IPS-18a (cell line): ENCODE results near the gene TANGO2.

Experiments used
- H3K27ac ChIP-seq: one replicate; pipeline ENCODE4 v1.5.1; 2013; ENCODE audit warnings: low read length
- H3K27me3 ChIP-seq: one replicate; pipeline ENCODE4 v1.6.1; 2013; ENCODE audit warnings: mild to moderate bottlenecking, low read length; ENCODE audit not compliant: control insufficient read depth, insufficient read depth
- H3K36me3 ChIP-seq: one replicate; pipeline ENCODE4 v1.6.1; 2013; ENCODE audit warnings: low read depth, low read length; ENCODE audit not compliant: control insufficient read depth
- H3K4me1 ChIP-seq: one replicate; pipeline ENCODE4 v1.6.1; 2013; ENCODE audit warnings: low read depth, low read length; ENCODE audit not compliant: control insufficient read depth
- H3K4me3 ChIP-seq: one replicate; pipeline ENCODE4 v1.5.1; 2013; ENCODE audit warnings: low read length
- H3K9ac ChIP-seq: one replicate; pipeline ENCODE4 v1.6.1; 2013; ENCODE audit warnings: mild to moderate bottlenecking, low read length, moderate library complexity
- H3K9me3 ChIP-seq: one replicate; pipeline ENCODE4 v1.6.1; 2013; ENCODE audit warnings: low read depth, low read length; ENCODE audit not compliant: control insufficient read depth

TANGO2 gene

DNA sequence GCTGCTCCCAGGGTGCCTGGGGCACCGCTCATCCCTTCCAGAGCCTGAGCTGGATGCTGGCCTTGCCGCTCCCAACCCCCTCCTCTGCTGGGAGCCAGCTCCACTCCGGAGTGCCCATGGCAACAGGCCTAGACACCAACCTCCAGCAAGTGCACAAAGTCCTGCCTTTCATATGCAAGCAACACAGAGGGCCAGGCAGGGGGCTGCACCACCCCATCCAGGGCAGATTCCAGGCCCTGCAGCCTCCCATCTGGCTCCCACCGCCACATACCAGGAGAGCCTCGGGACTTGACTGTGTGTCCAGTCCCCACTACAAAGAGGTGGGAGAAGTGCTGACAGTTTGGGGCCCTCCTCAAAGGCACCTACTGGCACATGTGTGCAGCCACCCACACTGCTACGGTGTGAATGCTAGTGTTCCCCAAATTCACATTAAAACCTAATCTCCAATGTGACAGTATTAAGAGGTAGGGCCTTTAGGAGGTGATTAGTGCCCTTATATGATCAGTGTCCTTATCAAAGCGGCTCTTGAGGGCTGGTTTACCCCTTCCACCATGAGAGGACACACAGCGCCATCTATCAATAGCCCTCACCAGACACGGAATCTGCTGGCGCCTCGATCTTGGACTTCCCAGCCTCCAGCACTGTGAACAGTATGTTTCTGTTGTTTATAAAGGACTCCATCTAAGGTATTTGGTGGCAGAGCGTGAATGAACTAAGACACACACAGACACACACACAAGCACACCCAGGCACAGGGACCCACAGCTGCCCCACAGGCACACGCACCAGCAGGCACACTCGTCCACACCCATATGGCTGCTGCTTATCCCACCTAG is 20.4 kb upstream of the TANGO2 start:
- Histone ChIP-seq H3K36me3 (no peaks in the 10 kb centered on the region), H3K4me1 (peaks cover 24% of the 10 kb centered on the region), H3K9me3 (peaks cover 5% of the 10 kb centered on the region), H3K4me3 (no peak overlapping the region), H3K27me3 (no peaks in the 10 kb centered on the region), H3K27ac (no peak overlapping the region), H3K9ac (no peak overlapping the region)

DNA sequence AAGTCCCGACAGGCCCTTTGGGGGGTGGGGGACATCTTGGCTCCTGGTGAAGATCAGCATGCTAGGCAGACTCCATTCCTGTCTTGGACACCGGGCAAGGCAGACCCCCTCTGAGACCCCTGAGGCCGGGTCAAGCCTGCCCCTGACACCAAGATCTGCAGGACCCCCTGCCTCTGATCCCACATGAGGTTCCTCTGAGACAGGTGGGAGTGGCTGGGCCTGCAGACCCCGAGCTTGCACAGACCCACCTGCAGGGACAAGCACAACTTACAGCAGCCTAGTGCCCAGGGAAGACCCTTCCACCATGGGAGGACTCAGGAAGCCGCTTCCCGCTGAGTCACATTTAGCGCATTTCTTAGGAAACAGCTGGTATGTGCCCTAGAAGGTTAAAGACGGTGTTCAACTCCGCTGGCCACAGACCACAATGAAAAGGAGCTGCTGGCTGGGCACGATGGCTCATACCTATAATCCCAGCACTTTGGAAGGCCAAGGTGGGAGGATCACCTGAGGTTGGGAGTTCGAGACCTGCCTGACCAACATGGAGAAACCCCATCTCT is 19.8 kb upstream of the TANGO2 start:
- Histone ChIP-seq H3K9ac (no peak overlapping the region), H3K27me3 (no peaks in the 10 kb centered on the region), H3K36me3 (no peaks in the 10 kb centered on the region), H3K27ac (no peak overlapping the region), H3K4me1 (peaks cover 24% of the 10 kb centered on the region), H3K4me3 (no peak overlapping the region), H3K9me3 (peaks cover 5% of the 10 kb centered on the region)

DNA sequence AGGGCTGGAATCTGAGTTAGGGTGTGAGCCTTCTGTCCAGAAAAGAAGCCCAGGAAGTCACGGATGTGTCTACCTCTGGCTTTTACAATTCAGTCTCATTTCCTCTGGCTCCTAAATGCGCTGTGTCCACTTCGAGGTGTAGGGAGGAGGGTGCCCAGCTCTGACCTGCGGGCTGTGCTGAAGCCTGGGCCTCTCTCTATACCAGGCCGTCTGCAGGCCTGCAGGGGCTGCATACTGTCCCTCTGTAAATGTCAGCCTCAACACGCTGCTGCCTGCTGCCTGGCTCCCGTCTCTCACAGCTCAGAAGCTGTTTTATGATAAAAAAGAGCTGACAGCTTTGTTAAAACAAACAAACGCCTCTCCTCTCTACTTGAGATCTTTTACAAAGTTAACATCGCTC is 18.8 kb upstream of the TANGO2 start:
- Histone ChIP-seq H3K4me1 (peaks cover 24% of the 10 kb centered on the region), H3K27ac (no peak overlapping the region), H3K9ac (no peak overlapping the region)

DNA sequence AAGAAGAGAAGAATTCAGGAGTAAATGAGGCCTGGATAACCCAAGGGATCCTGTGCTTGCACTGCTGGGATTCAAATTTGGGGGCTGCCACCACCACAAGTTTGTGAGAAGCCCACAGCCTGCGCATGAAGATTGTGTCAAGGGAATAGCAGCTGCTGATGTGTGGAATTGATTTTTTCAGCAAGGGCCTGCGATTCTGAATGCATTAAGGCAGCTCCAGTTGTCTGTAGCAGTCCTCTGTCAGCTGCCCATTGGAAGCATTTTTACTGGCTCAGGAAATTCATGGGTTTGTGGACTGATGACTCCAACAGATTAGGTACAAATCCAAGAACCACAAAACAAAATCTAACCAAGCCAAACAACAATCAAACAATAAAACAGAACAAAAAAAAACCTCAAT is 18.3 kb upstream of the TANGO2 start:
- Histone ChIP-seq H3K9me3 (peaks cover 5% of the 10 kb centered on the region), H3K27ac (no peak overlapping the region), H3K27me3 (no peaks in the 10 kb centered on the region), H3K4me1 (peaks cover 24% of the 10 kb centered on the region), H3K9ac (no peak overlapping the region), H3K36me3 (no peaks in the 10 kb centered on the region), H3K4me3 (no peak overlapping the region)

More for the DNA sequence above, 18.8 kb upstream of the TANGO2 start:
- H3K27me3 ChIP-seq, result no peaks in the 10 kb centered on the region
- H3K36me3 ChIP-seq, result no peaks in the 10 kb centered on the region
- peaks cover 5% of the 10 kb centered on the region for H3K9me3 ChIP-seq
- no peak overlapping the region for H3K4me3 ChIP-seq

DNA sequence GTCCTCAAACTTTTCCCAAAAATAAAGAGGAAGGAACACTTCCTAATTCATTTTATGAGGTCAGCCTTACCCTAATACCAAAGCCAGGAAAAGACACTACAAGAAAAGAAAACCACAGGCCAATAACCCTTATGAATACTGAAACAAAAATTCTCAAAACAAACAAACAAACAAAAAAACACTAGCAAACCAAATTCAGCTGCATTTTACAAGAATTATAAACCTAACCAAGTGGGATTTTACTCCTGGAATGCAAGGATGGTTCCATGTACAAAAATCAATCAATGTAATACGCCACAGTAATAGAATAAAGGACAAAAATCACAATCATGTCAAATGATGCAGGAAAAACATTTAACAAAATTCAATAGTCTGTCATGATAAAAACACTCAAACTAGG is 17.6 kb upstream of the TANGO2 start:
- Histone ChIP-seq H3K4me1 (peaks cover 21% of the 10 kb centered on the region), H3K27ac (no peak overlapping the region), H3K4me3 (no peak overlapping the region), H3K36me3 (no peaks in the 10 kb centered on the region), H3K9ac (no peak overlapping the region), H3K9me3 (peaks cover 5% of the 10 kb centered on the region), H3K27me3 (no peaks in the 10 kb centered on the region)

DNA sequence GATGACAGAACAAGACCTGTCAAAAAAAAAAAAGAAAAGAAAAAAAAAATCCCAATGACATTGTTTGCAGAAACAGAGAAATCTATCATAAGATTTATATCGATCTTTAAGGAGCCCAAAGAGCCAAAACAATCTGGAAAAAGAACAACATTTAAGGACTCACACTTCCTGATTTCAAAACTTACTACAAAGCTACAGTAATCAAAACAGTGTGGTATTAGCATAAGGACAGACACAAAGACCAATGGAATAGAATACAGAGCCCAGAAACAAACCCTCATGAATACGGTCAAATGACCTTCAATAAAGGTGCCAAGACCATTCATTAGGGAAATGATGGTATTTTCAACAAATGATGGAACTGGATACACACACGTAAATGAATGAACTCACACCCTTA is 16.4 kb upstream of the TANGO2 start:
- Histone ChIP-seq H3K27ac (no peak overlapping the region), H3K4me1 (peaks cover 12% of the 10 kb centered on the region), H3K36me3 (no peaks in the 10 kb centered on the region), H3K27me3 (no peaks in the 10 kb centered on the region), H3K9ac (no peak overlapping the region), H3K9me3 (peaks cover 5% of the 10 kb centered on the region), H3K4me3 (no peak overlapping the region)

DNA sequence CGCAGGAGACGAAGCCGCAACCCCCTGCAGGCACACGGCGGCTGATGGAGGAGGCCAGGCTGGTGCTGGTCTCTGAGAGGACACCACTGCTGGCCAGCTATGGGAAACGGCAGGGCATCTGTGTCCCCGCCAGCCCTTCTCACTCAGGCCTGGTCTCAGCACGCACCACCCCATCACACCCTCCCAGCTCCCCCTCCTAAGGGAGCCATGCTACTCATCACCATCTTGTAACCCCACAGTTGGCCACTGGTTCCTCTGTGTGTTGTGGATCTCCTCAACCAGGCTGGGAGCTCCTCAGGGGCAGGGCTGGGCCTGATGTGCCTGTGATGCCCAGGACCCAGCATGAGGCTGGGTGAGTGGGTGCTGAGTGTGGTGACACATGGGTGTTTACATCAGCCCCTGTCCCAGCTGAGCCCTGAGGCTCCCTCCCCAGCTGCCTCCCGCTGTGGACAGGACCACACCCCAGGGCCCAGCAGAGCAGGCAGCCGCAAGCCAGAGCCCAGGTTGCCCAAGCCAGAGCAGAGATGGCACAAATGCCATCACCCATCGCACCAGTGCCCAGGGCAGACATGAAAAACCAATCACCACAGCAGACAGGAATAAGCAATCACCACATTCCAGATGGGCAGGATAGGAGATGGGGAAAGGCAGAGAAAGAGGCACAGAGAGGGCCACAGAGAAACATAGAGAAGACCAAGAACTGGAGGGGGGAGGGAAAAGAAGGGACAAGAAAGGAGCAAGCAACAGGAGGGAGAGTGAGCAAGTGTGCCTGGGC is 12.5 kb upstream of the TANGO2 start:
- H3K9ac ChIP-seq, result no peak overlapping the region
- H3K9me3 ChIP-seq, result peaks cover 5% of the 10 kb centered on the region
- no peak overlapping the region for H3K27ac ChIP-seq
- H3K4me1 ChIP-seq, result no peaks in the 10 kb centered on the region
- H3K27me3 ChIP-seq, result no peaks in the 10 kb centered on the region
- no peak overlapping the region for H3K4me3 ChIP-seq
- no peaks in the 10 kb centered on the region for H3K36me3 ChIP-seq

GRCh38 chr22:20009018-20009491 is 11.9 kb upstream of the TANGO2 start:
- Histone ChIP-seq H3K4me1 (no peaks in the 10 kb centered on the region), H3K9ac (no peak overlapping the region)

GRCh38 chr22:20009582-20010306 is 11.2 kb upstream of the TANGO2 start:
- Histone ChIP-seq H3K9me3 (peaks cover 1% of the 10 kb centered on the region), H3K27ac (no peak overlapping the region), H3K4me1 (no peaks in the 10 kb centered on the region)

More at GRCh38 chr22:20009018-20009491, 11.9 kb upstream of the TANGO2 start:
- H3K9me3 ChIP-seq, result peaks cover 5% of the 10 kb centered on the region
- H3K4me3 ChIP-seq, result no peak overlapping the region
- no peak overlapping the region for H3K27ac ChIP-seq
- no peaks in the 10 kb centered on the region for H3K27me3 ChIP-seq
- no peaks in the 10 kb centered on the region for H3K36me3 ChIP-seq

GRCh38 chr22:20010307-20011122 is 10.4 kb upstream of the TANGO2 start:
- H3K9ac ChIP-seq, result no peak overlapping the region
- H3K4me3 ChIP-seq, result no peak overlapping the region
- no peaks in the 10 kb centered on the region for H3K9me3 ChIP-seq
- peaks cover 11% of the 10 kb centered on the region for H3K27me3 ChIP-seq
- H3K4me1 ChIP-seq, result no peaks in the 10 kb centered on the region
- no peak overlapping the region for H3K27ac ChIP-seq
- H3K36me3 ChIP-seq, result no peaks in the 10 kb centered on the region

More at GRCh38 chr22:20009582-20010306, 11.2 kb upstream of the TANGO2 start:
- Histone ChIP-seq H3K4me3 (no peak overlapping the region), H3K27me3 (peaks cover 3% of the 10 kb centered on the region), H3K9ac (no peak overlapping the region), H3K36me3 (no peaks in the 10 kb centered on the region)
